ENCODE data around the gene PCGF1. TPM values are rescaled to one million over a fixed set of nuclear protein-coding genes. Genes with fewer than 3 reads are reported as not detected.
A peak's percentile ranks its signal among the peaks of the same experiment; 100 is the strongest.

Gene PCGF1
- total and polyA plus RNA-seq, 9 of the 15 experiments (the other 6 are each of a cell fraction or from before 2014, with no cell fraction given), result 20.3 to 45.7 (median 29.3) TPM

DNA sequence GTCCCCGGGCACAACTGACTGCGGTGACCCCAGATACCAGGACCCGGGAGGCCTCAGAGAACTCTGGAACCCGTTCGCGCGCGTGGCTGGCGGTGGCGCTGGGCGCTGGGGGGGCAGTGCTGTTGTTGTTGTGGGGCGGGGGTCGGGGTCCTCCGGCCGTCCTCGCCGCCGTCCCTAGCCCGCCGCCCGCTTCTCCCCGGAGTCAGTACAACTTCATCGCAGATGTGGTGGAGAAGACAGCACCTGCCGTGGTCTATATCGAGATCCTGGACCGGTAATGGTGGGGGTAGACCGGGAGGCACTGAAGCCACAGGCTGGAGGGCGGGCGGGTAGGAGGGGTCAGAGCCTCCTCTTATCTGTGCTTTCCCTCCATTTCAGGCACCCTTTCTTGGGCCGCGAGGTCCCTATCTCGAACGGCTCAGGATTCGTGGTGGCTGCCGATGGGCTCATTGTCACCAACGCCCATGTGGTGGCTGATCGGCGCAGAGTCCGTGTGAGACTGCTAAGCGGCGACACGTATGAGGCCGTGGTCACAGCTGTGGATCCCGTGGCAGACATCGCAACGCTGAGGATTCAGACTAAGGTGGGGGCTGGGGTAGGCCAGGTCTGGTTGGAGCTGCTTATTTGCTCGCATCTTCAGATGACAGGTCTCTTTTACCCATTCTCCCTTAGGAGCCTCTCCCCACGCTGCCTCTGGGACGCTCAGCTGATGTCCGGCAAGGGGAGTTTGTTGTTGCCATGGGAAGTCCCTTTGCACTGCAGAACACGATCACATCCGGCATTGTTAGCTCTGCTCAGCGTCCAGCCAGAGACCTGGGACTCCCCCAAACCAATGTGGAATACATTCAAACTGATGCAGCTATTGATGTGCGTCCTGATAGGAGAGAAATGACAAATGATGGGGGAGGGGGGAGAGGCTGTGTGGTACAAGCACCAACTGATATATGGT lies 23.0 kb upstream of the PCGF1 start (continued):
- TF ChIP-seq NKRF (IDR thresholded peaks at IDR 0.05; ENCODE audit: borderline replicate concordance), result peak; percentile 84
- TF ChIP-seq MCM2 (IDR thresholded peaks at IDR 0.05; ENCODE audit: low read depth), result no peak
- no peak for TF ChIP-seq NUFIP1 (IDR thresholded peaks at IDR 0.05; ENCODE audit: partially characterized antibody)
- TF ChIP-seq TAF7 (tag; IDR thresholded peaks at IDR 0.05), result no peak
- no peak for TF ChIP-seq ZNF445 (CRISPR knock-in tag; IDR thresholded peaks at IDR 0.05; ENCODE audit: low read depth)
- TF ChIP-seq ZNF561 (CRISPR knock-in tag; conservative IDR thresholded peaks at IDR 0.05), result no peak
- peak; percentile 18; the same call in 1 of the 2 replicates for TF ChIP-seq ZBTB40 (IDR thresholded peaks at IDR 0.05)
- no peak for TF ChIP-seq ZBTB40 (CRISPR knock-in tag; IDR thresholded peaks at IDR 0.05)
- TF ChIP-seq ZNF780A (CRISPR knock-in tag; IDR thresholded peaks at IDR 0.05), result no peak
- no peak for TF ChIP-seq EZH2 (IDR thresholded peaks at IDR 0.05; ENCODE audit: borderline replicate concordance, low read depth, low read length)
- no peak for TF ChIP-seq CHD4 (IDR thresholded peaks at IDR 0.05; ENCODE audit: insufficient read depth, insufficient replicate concordance, low read depth, low read length, poor library complexity, severe bottlenecking)
- no peak for TF ChIP-seq BRF1 (IDR thresholded peaks at IDR 0.05; ENCODE audit: borderline replicate concordance, extremely low read depth, insufficient read length)
- no peak; the same call in 1 of the 2 replicates for TF ChIP-seq ESRRA (IDR thresholded peaks at IDR 0.05; ENCODE audit: borderline replicate concordance, low read depth)
- TF ChIP-seq HDGF (IDR thresholded peaks at IDR 0.05), result no peak
- peak in 1 of 2 experiments; percentile 47; a peak in 2 of 4 replicates for TF ChIP-seq KDM4B (IDR thresholded peaks at IDR 0.05; ENCODE audit: borderline replicate concordance in 2 of 2, low read depth in 1 of 2)
- no peak for TF ChIP-seq HNRNPL (IDR thresholded peaks at IDR 0.05; ENCODE audit: low read depth, low read length)

Data from K562 (cell line).